Breast epithelium (tissue), 4 donors: ENCODE data around the gene CCAR1. TPM values are rescaled to one million over a fixed set of nuclear protein-coding genes. Genes with fewer than 3 reads are reported as not detected.
"Not testable (repeated sequence)": the region's sequence is repeated elsewhere in the genome, so short reads cannot be mapped to it uniquely, and the experiment has no call there.

Experiments
- DNase-seq, 2 donors: peaks; one replicate each; pipeline ENCODE4 v3.0.0-alpha.2; 2019; ENCODE audit warnings: low spot score in 2 of 2
- H3K27ac ChIP-seq, 2 donors: fragments of 200-600 bp; sonication (generic) in 1 of 2; one replicate each; pipeline ENCODE4 v1.5.1; 2016 to 2019; ENCODE audit warnings: mild to moderate bottlenecking in 1 of 2
- H3K27me3 ChIP-seq, 2 donors: fragments of 200-600 bp; sonication (generic) in 1 of 2; one replicate each; pipeline versions ENCODE4 v1.5.1 to v1.6.0; 2017 to 2019; ENCODE audit warnings: control low read depth in 1 of 2, mild to moderate bottlenecking in 1 of 2
- H3K36me3 ChIP-seq: fragments of 200-600 bp; one replicate; pipeline ENCODE4 v1.5.1; 2019
- H3K4me1 ChIP-seq, 2 donors: fragments of 200-600 bp; sonication (generic); one replicate each; pipeline ENCODE4 v1.5.1; 2016 to 2019; ENCODE audit warnings: control low read depth in 1 of 2
- H3K4me3 ChIP-seq, 3 donors: fragments of 200-600 bp; sonication (generic); 1 replicate in 2 of 3; 2 replicates in 1 of 3; pipeline ENCODE4 v1.5.1; 2016 to 2019; ENCODE audit warnings: mild to moderate bottlenecking in 3 of 3, moderate library complexity in 2 of 3
- H3K9me3 ChIP-seq, 2 donors: fragments of 200-600 bp; sonication (generic) in 1 of 2; one replicate each; pipeline ENCODE4 v1.5.1; 2016 to 2019; ENCODE audit warnings: control low read depth in 1 of 2
- POLR2A ChIP-seq: fragments of 450-650 bp; IDR thresholded peaks from one replicate; pipeline ENCODE4 v1.6.1; 2016; ENCODE audit warnings: antibody characterized with exemption, mild to moderate bottlenecking, moderate library complexity
- POLR2AphosphoS5 ChIP-seq, 3 donors: sonication (generic); formaldehyde crosslinking; IDR thresholded peaks; one replicate each; pipeline ENCODE4 v1.6.1; 2017; ENCODE audit warnings: antibody characterized with exemption in 3 of 3
- intact Hi-C: fragments of 100-400 bp; cut with DNase I; formaldehyde crosslinking; loops from one replicate; pipeline ENCODE4 v1.15.1; 2023; ENCODE audit warnings: low total_unique reads
- total RNA-seq, 3 donors: library from RNA; depleted of rRNA; stranded (reverse); fragments of >200 nt; gene quantifications; one replicate each; pipeline ENCODE4 v1.1.0, GENCODE V29; 2016
- TF ChIP-seq, protein P1 (sequence below), 3 donors: fragments of 450-650 bp; IDR thresholded peaks; one replicate each; pipeline ENCODE4 v1.5.1; 2016 to 2017; ENCODE audit warnings: antibody characterized with exemption in 3 of 3, mild to moderate bottlenecking in 3 of 3, moderate library complexity in 3 of 3

CCAR1 gene
- total RNA-seq, 3 donors from 2014 or later: 60.6 to 91.9 (median 70.8) TPM

DNA sequence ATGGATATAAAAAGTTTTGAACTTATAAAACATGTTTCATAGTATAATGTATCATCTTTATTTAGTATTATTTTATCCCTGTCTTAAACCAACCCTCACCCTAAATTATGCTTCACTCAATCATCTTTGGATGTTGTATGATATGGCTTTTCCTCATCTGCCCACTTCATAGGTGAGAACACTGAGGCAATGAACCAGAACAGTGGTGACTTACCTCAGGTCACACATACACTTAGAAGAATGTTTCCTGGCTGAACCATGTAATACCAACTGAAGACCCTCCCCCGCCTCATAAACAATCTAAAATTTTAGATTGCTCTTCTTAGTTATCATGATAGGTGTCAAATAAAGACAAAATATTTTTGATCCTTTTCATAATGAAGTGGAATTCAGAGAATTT lies 83.7 kb downstream of the CCAR1 start:
- Histone ChIP-seq H3K36me3 (no peaks in the 10 kb centered on the region), H3K27ac (no peak overlapping the region), H3K4me3 (no peak overlapping the region), H3K27me3 (no peaks in the 10 kb centered on the region), H3K9me3 (no peaks in the 10 kb centered on the region), H3K4me1 (no peaks in the 10 kb centered on the region)
- intact Hi-C loops: loop anchor here (5.0 kb wide), 1 partner anchor 583 kb away; no protein-coding TSS in a partner anchor
- no peak for DNase-seq
- TF ChIP-seq POLR2AphosphoS5 (IDR thresholded peaks at IDR 0.05) (no peak), POLR2A (no peak)
- TF ChIP-seq, protein P1, sequence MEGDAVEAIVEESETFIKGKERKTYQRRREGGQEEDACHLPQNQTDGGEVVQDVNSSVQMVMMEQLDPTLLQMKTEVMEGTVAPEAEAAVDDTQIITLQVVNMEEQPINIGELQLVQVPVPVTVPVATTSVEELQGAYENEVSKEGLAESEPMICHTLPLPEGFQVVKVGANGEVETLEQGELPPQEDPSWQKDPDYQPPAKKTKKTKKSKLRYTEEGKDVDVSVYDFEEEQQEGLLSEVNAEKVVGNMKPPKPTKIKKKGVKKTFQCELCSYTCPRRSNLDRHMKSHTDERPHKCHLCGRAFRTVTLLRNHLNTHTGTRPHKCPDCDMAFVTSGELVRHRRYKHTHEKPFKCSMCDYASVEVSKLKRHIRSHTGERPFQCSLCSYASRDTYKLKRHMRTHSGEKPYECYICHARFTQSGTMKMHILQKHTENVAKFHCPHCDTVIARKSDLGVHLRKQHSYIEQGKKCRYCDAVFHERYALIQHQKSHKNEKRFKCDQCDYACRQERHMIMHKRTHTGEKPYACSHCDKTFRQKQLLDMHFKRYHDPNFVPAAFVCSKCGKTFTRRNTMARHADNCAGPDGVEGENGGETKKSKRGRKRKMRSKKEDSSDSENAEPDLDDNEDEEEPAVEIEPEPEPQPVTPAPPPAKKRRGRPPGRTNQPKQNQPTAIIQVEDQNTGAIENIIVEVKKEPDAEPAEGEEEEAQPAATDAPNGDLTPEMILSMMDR (IDR thresholded peaks at IDR 0.05): no peak

DNA sequence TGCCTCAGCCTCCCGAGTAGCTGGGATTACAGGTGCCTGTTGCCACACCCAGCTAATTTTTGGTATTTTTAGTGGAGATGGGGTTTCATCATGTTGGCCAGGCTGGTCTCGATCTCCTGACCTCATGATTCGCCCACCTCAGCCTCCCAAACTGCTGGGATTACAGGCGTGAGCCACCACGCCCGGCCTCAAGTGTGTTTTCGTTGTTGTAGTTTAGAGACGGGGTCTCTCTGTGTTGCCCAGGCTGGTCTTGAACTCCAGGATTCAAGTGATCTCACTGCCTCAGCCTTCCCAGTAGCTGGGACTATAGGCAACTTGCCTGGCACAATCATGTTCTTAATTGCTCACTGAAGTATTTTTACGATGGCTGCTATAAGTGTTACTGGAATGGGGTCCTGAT lies 89.8 kb downstream of the CCAR1 start:
- intact Hi-C loops, H3K4me3 ChIP-seq, DNase-seq: not testable (repeated sequence)

DNA sequence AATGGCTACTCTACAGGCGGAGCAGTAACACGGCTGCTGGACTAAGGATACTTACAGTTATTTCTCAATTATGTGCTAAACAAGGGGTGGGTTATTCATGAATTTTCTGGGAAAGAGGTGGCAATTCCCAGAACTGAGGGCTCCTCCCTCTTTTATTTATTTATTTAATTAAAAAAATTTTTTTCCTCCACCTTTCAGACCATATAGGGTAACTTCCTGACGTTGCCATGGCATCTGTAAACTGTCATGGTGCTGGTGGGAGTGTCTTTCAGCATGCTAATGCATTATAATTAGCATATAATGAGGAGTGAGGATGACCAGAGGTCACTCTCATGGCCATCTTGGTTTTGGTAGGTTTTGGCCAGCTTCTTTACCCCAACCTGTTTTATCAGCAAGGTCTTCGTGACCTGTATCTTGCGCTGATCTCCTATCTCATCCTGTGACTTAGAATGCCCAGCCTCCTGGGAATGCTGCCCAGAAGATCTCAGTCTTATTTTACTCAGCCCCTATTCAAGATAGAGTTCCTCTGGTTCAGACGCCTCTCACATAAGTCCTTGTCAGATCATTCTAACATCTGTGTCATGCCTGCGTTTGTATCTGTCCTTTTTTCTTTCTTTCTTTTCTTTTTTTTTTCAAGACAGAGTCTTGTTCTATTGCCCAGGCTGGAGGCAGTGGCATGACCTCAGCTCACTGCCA lies 90.4 kb downstream of the CCAR1 start:
- DNase-seq: no peak
- no peaks in the 10 kb centered on the region for H3K4me1 ChIP-seq
- TF ChIP-seq POLR2AphosphoS5 (IDR thresholded peaks at IDR 0.05): no peak
- TF ChIP-seq, protein P1 (IDR thresholded peaks at IDR 0.05): no peak
- no peak for TF ChIP-seq POLR2A
- H3K27me3 ChIP-seq: no peaks in the 10 kb centered on the region
- intact Hi-C loops: no loop called here
- H3K36me3 ChIP-seq: no peaks in the 10 kb centered on the region
- no peaks in the 10 kb centered on the region for H3K9me3 ChIP-seq
- no peak overlapping the region for H3K4me3 ChIP-seq
- no peak overlapping the region for H3K27ac ChIP-seq

More for the DNA sequence above, 89.8 kb downstream of the CCAR1 start:
- not testable (repeated sequence) for H3K27ac ChIP-seq, H3K4me1 ChIP-seq, H3K9me3 ChIP-seq, H3K27me3 ChIP-seq, H3K36me3 ChIP-seq

DNA sequence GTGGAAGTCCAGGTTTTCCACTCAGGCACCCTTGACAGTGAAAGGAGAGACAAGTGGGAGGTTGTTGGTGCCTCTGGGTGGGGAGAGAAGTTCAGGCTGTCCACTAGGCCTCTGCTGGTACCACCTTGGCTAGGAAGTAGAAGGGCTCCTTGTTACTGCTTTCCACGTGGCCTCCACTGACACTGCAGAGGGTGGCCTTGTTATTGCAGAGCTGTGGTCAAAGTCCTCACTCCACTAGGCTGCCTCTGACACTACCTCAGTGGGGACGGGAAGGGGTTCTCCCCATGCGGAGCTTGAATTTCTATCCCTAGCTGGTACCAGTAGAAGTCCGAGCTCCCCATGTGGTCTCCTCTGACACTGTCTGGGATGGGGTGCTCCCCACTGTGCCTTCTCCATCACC lies 91.4 kb downstream of the CCAR1 start:
- H3K27me3 ChIP-seq: no peaks in the 10 kb centered on the region
- intact Hi-C loops: no loop called here
- DNase-seq: no peak

DNA sequence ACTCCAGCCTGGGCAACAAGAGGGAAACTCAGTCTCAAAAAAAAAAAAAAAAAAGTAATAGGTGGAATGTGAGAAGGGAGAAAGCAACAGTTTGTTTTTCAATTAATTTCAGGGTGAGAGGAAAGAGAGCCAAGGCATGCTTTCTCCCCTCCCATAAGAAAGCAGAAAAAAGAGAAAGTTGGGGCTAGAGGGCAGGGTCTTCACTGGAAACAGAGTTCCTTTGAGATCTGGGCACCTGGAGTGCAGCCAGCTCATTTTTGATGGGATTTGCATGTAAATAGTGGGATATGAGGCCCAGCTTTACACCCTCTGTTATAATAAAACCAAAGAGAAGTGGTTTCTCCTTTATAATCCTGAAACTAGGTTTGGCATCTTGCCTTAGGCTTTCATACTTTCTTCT lies 92.5 kb downstream of the CCAR1 start:
- Histone ChIP-seq H3K36me3 (no peaks in the 10 kb centered on the region), H3K27ac (no peak overlapping the region), H3K9me3 (no peaks in the 10 kb centered on the region), H3K4me1 (no peaks in the 10 kb centered on the region), H3K4me3 (no peak overlapping the region), H3K27me3 (no peaks in the 10 kb centered on the region)
- no peak for DNase-seq
- TF ChIP-seq POLR2A (no peak), POLR2AphosphoS5 (IDR thresholded peaks at IDR 0.05) (no peak)
- intact Hi-C loops: no loop called here

More for the DNA sequence above, 91.4 kb downstream of the CCAR1 start:
- no peaks in the 10 kb centered on the region for H3K4me1 ChIP-seq
- no peak overlapping the region for H3K4me3 ChIP-seq
- no peak for TF ChIP-seq POLR2A
- TF ChIP-seq, protein P1 (IDR thresholded peaks at IDR 0.05): no peak
- TF ChIP-seq POLR2AphosphoS5 (IDR thresholded peaks at IDR 0.05): no peak
- H3K27ac ChIP-seq: no peak overlapping the region
- H3K9me3 ChIP-seq: no peaks in the 10 kb centered on the region
- H3K36me3 ChIP-seq: no peaks in the 10 kb centered on the region

DNA sequence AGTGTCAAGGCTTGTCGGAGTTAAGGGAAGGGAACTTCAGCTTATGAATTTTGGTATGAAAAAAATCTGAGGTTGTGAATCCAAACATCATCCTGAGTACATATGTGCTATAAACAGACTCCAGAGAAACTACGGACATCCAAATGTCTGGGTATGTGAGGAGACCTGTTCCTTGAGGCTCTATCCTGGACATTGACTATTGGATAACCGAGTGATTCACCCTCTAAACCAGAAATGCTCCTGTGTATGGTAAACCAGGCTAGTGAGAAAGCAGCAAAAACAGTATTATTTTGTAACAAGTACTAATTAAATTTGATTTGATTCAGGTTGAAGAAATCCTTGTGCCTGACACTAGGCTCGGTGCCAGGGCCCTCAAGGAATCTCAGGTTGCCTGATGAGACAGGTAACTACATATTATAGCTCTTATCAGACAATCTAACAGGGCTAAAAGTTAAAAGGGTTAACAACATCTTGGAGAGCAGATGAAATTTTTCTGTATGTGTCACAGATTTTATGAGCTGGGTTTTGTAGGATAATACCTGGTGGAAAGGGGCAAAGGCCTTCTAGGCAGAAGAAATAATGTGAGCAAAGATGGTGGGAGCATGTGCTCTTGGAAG lies 95.9 kb downstream of the CCAR1 start:
- Histone ChIP-seq H3K4me1 (no peaks in the 10 kb centered on the region), H3K27me3 (no peaks in the 10 kb centered on the region), H3K27ac (no peak overlapping the region), H3K36me3 (no peaks in the 10 kb centered on the region), H3K4me3 (no peak overlapping the region), H3K9me3 (no peaks in the 10 kb centered on the region)
- DNase-seq: no peak
- TF ChIP-seq POLR2A (no peak), POLR2AphosphoS5 (IDR thresholded peaks at IDR 0.05) (no peak)
- TF ChIP-seq, protein P1 (IDR thresholded peaks at IDR 0.05): no peak
- intact Hi-C loops: no loop called here

DNA sequence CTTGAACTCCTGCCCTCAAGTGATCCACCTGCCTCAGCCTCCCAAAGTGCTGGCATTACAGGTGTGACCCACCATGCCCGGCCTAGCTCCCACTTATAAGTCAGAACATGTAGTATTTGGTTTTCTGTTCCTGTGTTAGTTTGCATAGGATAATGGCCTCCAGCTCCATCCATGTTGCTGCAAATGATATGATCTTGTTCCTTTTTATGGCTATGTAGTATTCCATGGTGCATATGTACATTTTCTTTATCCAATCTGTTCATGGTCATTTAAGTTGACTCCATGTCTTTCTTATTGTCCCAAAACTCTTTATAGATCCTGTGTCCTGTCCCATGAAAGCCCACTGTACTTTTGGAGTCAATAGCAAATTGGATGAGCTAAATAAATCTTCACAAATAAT lies 99.3 kb downstream of the CCAR1 start:
- H3K27ac ChIP-seq, H3K4me1 ChIP-seq, H3K9me3 ChIP-seq, intact Hi-C loops, DNase-seq, H3K36me3 ChIP-seq, H3K4me3 ChIP-seq, H3K27me3 ChIP-seq: not testable (repeated sequence)

DNA sequence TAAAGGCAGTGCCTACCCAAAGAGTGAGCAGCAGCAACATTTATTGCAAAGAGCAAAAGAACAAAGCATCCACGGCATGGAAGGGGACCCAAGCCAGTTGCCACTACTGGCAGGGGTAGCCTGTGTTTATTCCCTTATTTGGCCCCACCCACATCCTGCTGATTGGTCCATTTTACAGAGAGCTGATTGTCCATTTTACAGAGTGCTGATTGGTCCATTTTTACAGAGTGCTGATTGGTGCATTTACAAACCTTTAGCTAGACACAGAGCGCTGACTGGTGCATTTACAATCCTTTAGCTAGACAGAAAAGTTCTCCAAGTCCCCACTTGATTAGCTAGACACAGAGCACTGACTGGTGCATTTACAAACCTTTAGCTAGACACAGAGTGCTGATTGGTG lies 101.6 kb downstream of the CCAR1 start:
- H3K27ac ChIP-seq, H3K4me1 ChIP-seq, H3K27me3 ChIP-seq, H3K4me3 ChIP-seq, intact Hi-C loops, H3K36me3 ChIP-seq, H3K9me3 ChIP-seq, DNase-seq: not testable (repeated sequence)
